H1 (cell line): Measurements from ENCODE around the gene APBB1. TPM values are rescaled to one million over a fixed set of nuclear protein-coding genes. Genes with fewer than 3 reads are reported as not detected.

Source experiments
- CTCF ChIA-PET: fragments of 300-600 bp; sonication (Branson Sonifier 250); formaldehyde crosslinking; loops from one replicate; lab custom pipeline; 2021; ENCODE audit not compliant: partially characterized antibody; lab: Charles Lee
- POLR2A ChIA-PET: fragments of 300-600 bp; sonication (Branson Sonifier 250); formaldehyde crosslinking; loops from one replicate; lab custom pipeline; 2021; ENCODE audit warnings: inconsistent platforms; ENCODE audit not compliant: partially characterized antibody; lab: Charles Lee
- DNase-seq, 2 experiments: peaks; one replicate each; pipeline versions ENCODE4 v3.0.0 to v3.0.0-alpha.2; 2010 to 2022; ENCODE audit warnings: low spot score in 2 of 2, low read depth in 1 of 2, mixed read lengths in 1 of 2
- FAIRE-seq: peaks from 2 replicates; lab custom pipeline; 2011; peaks lifted over from hg19 to GRCh38; lab: Jason Lieb, UNC
- H2AFZ ChIP-seq: 2 replicates; pipeline ENCODE4 v1.8.1; 2012; ENCODE audit warnings: low read length, inconsistent platforms
- H2AK5ac ChIP-seq: 2 replicates; pipeline ENCODE4 v1.6.1; 2013; ENCODE audit warnings: low read depth, low read length
- H2BK120ac ChIP-seq: replicated peaks from 2 replicates; pipeline ENCODE3; 2013; ENCODE audit warnings: low read depth, low read length, inconsistent platforms
- H2BK12ac ChIP-seq: 2 replicates; pipeline ENCODE4 v1.6.1; 2013; ENCODE audit warnings: low read depth, low read length
- H2BK15ac ChIP-seq: 2 replicates; pipeline ENCODE4 v1.6.1; 2013; ENCODE audit warnings: low read length
- H2BK20ac ChIP-seq: 2 replicates; pipeline ENCODE4 v1.6.1; 2013; ENCODE audit warnings: low read length
- H2BK5ac ChIP-seq: 2 replicates; pipeline ENCODE4 v1.6.1; 2013; ENCODE audit warnings: low read depth, low read length
- H3K14ac ChIP-seq: 2 replicates; pipeline ENCODE4 v1.6.1; 2013; ENCODE audit warnings: inconsistent platforms; ENCODE audit not compliant: insufficient read length
- H3K18ac ChIP-seq: 2 replicates; pipeline ENCODE4 v1.6.1; 2013; ENCODE audit warnings: low read length; ENCODE audit errors: extremely low read depth
- H3K23ac ChIP-seq: 2 replicates; pipeline ENCODE4 v1.6.1; 2013; ENCODE audit warnings: inconsistent platforms; ENCODE audit not compliant: insufficient read length
- H3K23me2 ChIP-seq: 2 replicates; pipeline ENCODE4 v1.6.1; 2013; ENCODE audit warnings: low read depth, low read length
- H3K27ac ChIP-seq: 2 replicates; pipeline ENCODE4 v1.6.1; 2011; ENCODE audit warnings: low read depth, low read length, inconsistent platforms
- H3K27me3 ChIP-seq, 4 experiments: replicated peaks in 1 of 4; 1 replicate in 1 of 4; 2 replicates in 3 of 4; pipeline versions ENCODE4 v1.6.1 to v1.8.1; 2011 to 2013; ENCODE audit warnings: low read length in 3 of 4, mild to moderate bottlenecking in 3 of 4, inconsistent platforms in 2 of 4, mixed read lengths in 2 of 4, moderate library complexity in 1 of 4; ENCODE audit not compliant: control insufficient read depth in 3 of 4, insufficient read depth in 3 of 4; ENCODE audit errors: extremely low read depth in 1 of 4
- H3K36me3 ChIP-seq, 4 experiments: 2 replicates each; pipeline versions ENCODE4 v1.6.1 to v1.8.1; 2011 to 2013; ENCODE audit warnings: mild to moderate bottlenecking in 4 of 4, low read length in 3 of 4, moderate library complexity in 2 of 4, control low read depth in 1 of 4, inconsistent platforms in 1 of 4; ENCODE audit not compliant: insufficient read depth in 4 of 4, control insufficient read depth in 2 of 4
- H3K4ac ChIP-seq: replicated peaks from 2 replicates; pipeline ENCODE3; 2013; ENCODE audit warnings: low read length, low read depth, mixed read lengths, inconsistent platforms; ENCODE audit not compliant: insufficient read length
- H3K4me1 ChIP-seq, 4 experiments: replicated peaks in 1 of 4; 1 replicate in 1 of 4; 2 replicates in 3 of 4; pipeline versions ENCODE4 v1.6.1 to v1.8.1; 2011 to 2013; ENCODE audit warnings: low read length in 3 of 4, inconsistent platforms in 2 of 4, mixed read lengths in 1 of 4; ENCODE audit not compliant: insufficient read depth in 4 of 4, control insufficient read depth in 3 of 4
- H3K4me2 ChIP-seq, 2 experiments: 2 replicates each; pipeline versions ENCODE4 v1.6.1 to v1.8.1; 2011 to 2013; ENCODE audit warnings: low read depth in 2 of 2, low read length in 2 of 2, control low read depth in 1 of 2, inconsistent platforms in 1 of 2, mild to moderate bottlenecking in 1 of 2; ENCODE audit not compliant: insufficient read depth in 1 of 2
- H3K4me3 ChIP-seq, 4 experiments: fragments of 200-600, 300-600 bp in 1 of 4; sonication (generic), shearing (Covaris generic), sonication (Bioruptor Twin) in 1 of 4; 2 replicates each; pipeline versions ENCODE4 v1.5.1 to v1.8.1; 2011 to 2016; ENCODE audit warnings: low read length in 4 of 4, low read depth in 3 of 4, control low read depth in 2 of 4, inconsistent platforms in 2 of 4, mild to moderate bottlenecking in 2 of 4, mixed read lengths in 1 of 4, moderate library complexity in 1 of 4; ENCODE audit not compliant: insufficient read depth in 2 of 4; ENCODE audit errors: extremely low read depth in 1 of 4
- H3K56ac ChIP-seq: replicated peaks from 2 replicates; pipeline ENCODE3; 2013; ENCODE audit warnings: low read depth, mild to moderate bottlenecking, mixed read lengths, low read length, inconsistent platforms; ENCODE audit not compliant: insufficient read length
- H3K79me1 ChIP-seq: 2 replicates; pipeline ENCODE4 v1.6.1; 2013; ENCODE audit warnings: low read depth, low read length, control low read depth
- H3K79me2 ChIP-seq, 2 experiments: 2 replicates each; pipeline versions ENCODE4 v1.6.1 to v1.8.1; 2012 to 2013; ENCODE audit warnings: low read length in 2 of 2, mild to moderate bottlenecking in 2 of 2, inconsistent platforms in 1 of 2; ENCODE audit not compliant: insufficient read depth in 2 of 2, control insufficient read depth in 1 of 2
- H3K9ac ChIP-seq, 4 experiments: replicated peaks in 1 of 4; 1 replicate in 1 of 4; 2 replicates in 3 of 4; pipeline versions ENCODE4 v1.6.1 to v1.8.1; 2011 to 2013; ENCODE audit warnings: low read depth in 3 of 4, low read length in 3 of 4, control low read depth in 2 of 4, mild to moderate bottlenecking in 2 of 4, moderate library complexity in 2 of 4, inconsistent platforms in 1 of 4; ENCODE audit errors: extremely low read depth in 1 of 4
- H3K9me3 ChIP-seq, 2 experiments: 2 replicates each; pipeline versions ENCODE4 v1.6.1 to v1.8.1; 2012 to 2013; ENCODE audit warnings: mild to moderate bottlenecking in 2 of 2, moderate library complexity in 2 of 2, control low read depth in 1 of 2, inconsistent platforms in 1 of 2, low read depth in 1 of 2, low read length in 1 of 2, mixed read lengths in 1 of 2; ENCODE audit not compliant: insufficient read depth in 2 of 2
- H4K20me1 ChIP-seq, 2 experiments: replicated peaks in 1 of 2; 2 replicates each; pipeline versions ENCODE3 to v1.8.1; 2011 to 2013; ENCODE audit warnings: inconsistent platforms in 2 of 2, low read length in 2 of 2, mild to moderate bottlenecking in 1 of 2; ENCODE audit not compliant: insufficient read depth in 2 of 2, control insufficient read depth in 1 of 2
- H4K5ac ChIP-seq: 2 replicates; pipeline ENCODE4 v1.6.1; 2013; ENCODE audit warnings: low read length, low read depth, mixed read lengths, inconsistent platforms; ENCODE audit not compliant: insufficient read length
- H4K8ac ChIP-seq: 2 replicates; pipeline ENCODE4 v1.8.0; 2013; ENCODE audit warnings: mild to moderate bottlenecking, moderate library complexity, low read length, inconsistent platforms; ENCODE audit not compliant: insufficient read depth; ENCODE audit errors: extremely low read depth
- H4K91ac ChIP-seq: replicated peaks from 2 replicates; pipeline ENCODE3; 2013; ENCODE audit warnings: low read length, mixed read lengths, inconsistent platforms; ENCODE audit not compliant: insufficient read length
- KDM4A ChIP-seq: IDR thresholded peaks from one replicate; pipeline ENCODE4 v1.7.1; 2012; ENCODE audit warnings: low read depth, mild to moderate bottlenecking, moderate library complexity, low read length, inconsistent platforms; ENCODE audit not compliant: severe bottlenecking
- RNF2 ChIP-seq: fragments of 200-900, 300-1000 bp; sonication (generic); IDR thresholded peaks from 2 replicates; pipeline ENCODE4 v1.7.1; 2016; ENCODE audit warnings: borderline replicate concordance, low read depth, mild to moderate bottlenecking, antibody characterized with exemption, low read length; ENCODE audit not compliant: poor library complexity, severe bottlenecking; ENCODE audit errors: missing control alignments
- ZNF274 ChIP-seq: IDR thresholded peaks from 2 replicates; pipeline ENCODE4 v1.7.0; 2012; ENCODE audit warnings: low read length, borderline replicate concordance; ENCODE audit errors: extremely low read depth
- WGBS, 2 experiments: shearing (Covaris generic) in 1 of 2; methylation state at CpG; one replicate each; pipeline versions ENCODE4 v1.1.6 to v1.1.7; 2013 to 2015; ENCODE audit warnings: low lambda C conversion rate in 2 of 2, mixed read lengths in 2 of 2, inconsistent platforms in 1 of 2, low coverage in 1 of 2, missing lambda C conversion rate in 1 of 2; ENCODE audit not compliant: insufficient replicate concordance in 2 of 2, insufficient coverage in 1 of 2, insufficient read length in 1 of 2; ENCODE audit errors: extremely low coverage in 1 of 2, missing lambda C conversion rate in 1 of 2; 5-methylcytosine and 5-hydroxymethylcytosine counted together
- polyA plus RNA-seq, 7 experiments: library from polyadenylated mRNA; depleted of rRNA in 3 of 7; stranded (reverse) in 5 of 7; unstranded in 2 of 7; fragments of >200 nt in 5 of 7; fragments of 200-250 nt in 2 of 7; gene quantifications; 1 replicate in 5 of 7; 2 replicates in 1 of 7; 4 replicates in 1 of 7; pipeline versions ENCODE4 v1.2.1 to v1.2.3, GENCODE V29; 2011 to 2013; ENCODE audit warnings: missing spikeins in 2 of 7, mixed read lengths in 2 of 7
- total RNA-seq: library from RNA; stranded (reverse); fragmentation: NEBNext Ultra II Directional; extraction: Animal tissue kit (Norgen Biotek cat#: 25700); gene quantifications from 2 replicates; pipeline ENCODE4 v1.2.1, GENCODE V29; 2021

The APBB1 gene
- total and polyA plus RNA-seq, 2 of the 8 experiments (the other 6 are each of a cell fraction or from before 2014, with no cell fraction given) = 23.9 to 33.1 TPM

DNA sequence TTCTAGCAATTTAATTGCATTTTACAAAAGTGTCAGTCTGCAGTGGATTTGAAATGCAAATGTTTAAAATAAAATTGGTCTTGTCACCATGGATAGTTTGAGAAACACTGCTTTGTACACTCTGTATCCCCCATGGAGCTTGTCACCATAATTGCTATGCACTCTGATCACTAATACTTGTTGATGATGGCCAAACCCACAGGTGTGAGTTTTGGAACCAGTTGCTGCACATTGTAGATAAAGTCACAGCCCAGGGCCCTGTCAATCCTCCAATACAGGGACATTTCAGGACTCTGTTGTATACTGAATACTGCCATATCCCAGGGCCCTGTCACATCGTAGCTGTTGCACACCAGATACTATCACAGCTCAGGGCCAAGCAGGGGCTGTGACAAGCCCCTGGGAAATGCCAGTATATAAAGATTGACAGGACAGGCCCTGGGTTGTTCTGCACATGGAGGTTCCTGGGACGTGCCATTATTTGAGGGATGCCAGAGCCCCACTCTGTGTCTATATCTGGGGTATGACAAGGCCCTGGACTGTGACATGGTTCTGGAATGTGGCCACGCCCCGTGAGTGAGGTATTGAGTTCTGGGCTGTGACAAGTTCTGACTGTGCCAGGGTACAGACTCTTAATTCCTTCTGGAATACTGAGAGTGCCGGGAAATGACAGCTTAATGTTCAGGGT, 56.6 kb downstream of the APBB1 start:
- H3K9me3 ChIP-seq = no peaks in the 10 kb centered on the region
- no peak overlapping the region for H2BK15ac ChIP-seq
- H3K27ac ChIP-seq = no peak overlapping the region
- TF ChIP-seq KDM4A (no peak), ZNF274 (no peak), RNF2 (no peak)
- H4K8ac ChIP-seq = no peak overlapping the region
- H3K23ac ChIP-seq = no peak overlapping the region
- no peak overlapping the region for H3K4me2 ChIP-seq
- H2BK12ac ChIP-seq = no peak overlapping the region
- peaks cover 0 to 4% (median 0%) of the 10 kb centered on the region in 4 experiments; a peak in 1 of 7 replicates for H3K4me1 ChIP-seq
- no peak overlapping the region for H2BK120ac ChIP-seq
- H3K79me2 ChIP-seq = no peaks in the 10 kb centered on the region
- no peak for FAIRE-seq
- no peaks in the 10 kb centered on the region for H3K27me3 ChIP-seq
- ChIA-PET CTCF (interaction anchor here (0.6 to 7.8 kb wide), 83 partner anchors 10 to 451 kb away, joined by 3 to 98 read pairs (median 5); partner anchors contain the start of genes CAVIN3, CCKBR, CNGA4 and FHIP1B), POLR2A (interaction anchor here (1.1 kb wide), 2 partner anchors 37 to 78 kb away, joined by 3 read pairs; no protein-coding TSS in a partner anchor)
- H2BK20ac ChIP-seq = no peak overlapping the region
- no peak overlapping the region for H2AFZ ChIP-seq
- no peak overlapping the region for H3K14ac ChIP-seq
- no peaks in the 10 kb centered on the region for H3K23me2 ChIP-seq
- H3K9ac ChIP-seq = no peak overlapping the region
- no peak overlapping the region for H3K56ac ChIP-seq
- no peak overlapping the region for H3K4ac ChIP-seq
- no peak overlapping the region for H3K4me3 ChIP-seq
- no peak overlapping the region for H3K18ac ChIP-seq
- no peak overlapping the region for H4K91ac ChIP-seq
- no peak for DNase-seq
- H4K20me1 ChIP-seq = no peaks in the 10 kb centered on the region
- H2AK5ac ChIP-seq = no peak overlapping the region
- H3K79me1 ChIP-seq = no peaks in the 10 kb centered on the region
- no peak overlapping the region for H4K5ac ChIP-seq
- no peaks in the 10 kb centered on the region for H3K36me3 ChIP-seq
- H2BK5ac ChIP-seq = no peak overlapping the region
- 80% methylated on average over 5 of the region's 5 CpGs; no CpG with 5 or more reads in 1 of the 2 experiments for WGBS, 2 experiments
